Measurements from ENCODE around the gene ANKRD36B. TPM values are rescaled to one million over a fixed set of nuclear protein-coding genes. Genes with fewer than 3 reads are reported as not detected.
A peak's percentile ranks its signal among the peaks of the same experiment; 100 is the strongest.
"Not testable (repeated sequence)": the region's sequence is repeated elsewhere in the genome, so short reads cannot be mapped to it uniquely, and the experiment has no call there.

ANKRD36B gene
- total and polyA plus RNA-seq, 2 donors (not counting 3 experiments of a cell fraction or from before 2014, with no cell fraction given): 9.8 to 79.8 TPM

GRCh38 chr2:97548536-97548935 is 41.1 kb downstream of the ANKRD36B start:
- H3K9me3 ChIP-seq (replicated peaks; ENCODE audit: control insufficient read depth, insufficient read depth, low read length); H3K79me2 ChIP-seq (ENCODE audit: control insufficient read depth, insufficient read depth, low read length); H2AFZ ChIP-seq (ENCODE audit: low read depth, low read length); POLR2A ChIA-PET; dilution Hi-C loops (cut with MboI; ENCODE audit: extremely low pct_ligation_motif_present, low sequenced_read_pairs); H3K36me3 ChIP-seq (ENCODE audit: control insufficient read depth in 2 of 2, extremely low read depth in 1 of 2, insufficient read depth in 2 of 2, low read length in 2 of 2); H3K4me3 ChIP-seq (replicated peaks in 1 of 3; ENCODE audit: insufficient read depth in 1 of 3, low read depth in 1 of 3, low read length in 3 of 3); H4K20me1 ChIP-seq (replicated peaks; ENCODE audit: control insufficient read depth, extremely low read depth, insufficient read depth, low read length); H3K9me1 ChIP-seq (replicated peaks; ENCODE audit: control insufficient read depth, extremely low read depth, insufficient read depth, low read length); intact Hi-C loops (cut with micrococcal nuclease); H3K27me3 ChIP-seq (ENCODE audit: control insufficient read depth in 2 of 2, insufficient read depth in 2 of 2, low read length in 2 of 2); FAIRE-seq; H3K9ac ChIP-seq (replicated peaks; ENCODE audit: extremely low read depth, insufficient read depth, low read length); CTCF ChIA-PET; BruUV-seq (replicated peaks): not testable (repeated sequence)
- Histone ChIP-seq H3K27ac (ENCODE audit: insufficient read depth, low read depth, low read length) (peak overlapping the region; percentile 7), H3K4me1 (ENCODE audit: control insufficient read depth, extremely low read depth, insufficient read depth, low read length) (peaks cover 51% of the 10 kb centered on the region), H3K4me2 (ENCODE audit: insufficient read depth, low read length) (peak overlapping the region; percentile 55)
- peak; percentile 25 for DNase-seq (ENCODE audit: low read depth, low spot score)
- TF ChIP-seq FOS (IDR thresholded peaks at IDR 0.05; ENCODE audit: borderline replicate concordance, insufficient read depth, low read length): peak; percentile 31

- POLR2A ChIA-PET: no interaction called here
- H3K9me1 ChIP-seq (replicated peaks; ENCODE audit: control insufficient read depth, extremely low read depth, insufficient read depth, low read length): no peaks in the 10 kb centered on the region
- H3K27ac ChIP-seq (ENCODE audit: insufficient read depth, low read depth, low read length): peak overlapping the region; percentile 51
- peak overlapping the region; percentile 25 for H3K4me2 ChIP-seq (ENCODE audit: insufficient read depth, low read length)
- no peaks in the 10 kb centered on the region for H3K27me3 ChIP-seq (ENCODE audit: control insufficient read depth in 2 of 2, insufficient read depth in 2 of 2, low read length in 2 of 2)
- BruUV-seq (replicated peaks): no TSS peak
- CTCF ChIA-PET: interaction anchor here (0.8 kb wide), 1 partner anchor 351 kb away, joined by 3 read pairs; no protein-coding TSS in a partner anchor
- H3K4me3 ChIP-seq (replicated peaks in 1 of 3; ENCODE audit: insufficient read depth in 1 of 3, low read depth in 1 of 3, low read length in 3 of 3): no peak overlapping the region
- peak; percentile 51 for DNase-seq (ENCODE audit: low read depth, low spot score)
- intact Hi-C loops (cut with micrococcal nuclease) (no loop called here), dilution Hi-C loops (cut with MboI; ENCODE audit: extremely low pct_ligation_motif_present, low sequenced_read_pairs) (no loop called here)
- H4K20me1 ChIP-seq (replicated peaks; ENCODE audit: control insufficient read depth, extremely low read depth, insufficient read depth, low read length): no peaks in the 10 kb centered on the region
- no peaks in the 10 kb centered on the region for H3K9me3 ChIP-seq (replicated peaks; ENCODE audit: control insufficient read depth, insufficient read depth, low read length)
- H3K9ac ChIP-seq (replicated peaks; ENCODE audit: extremely low read depth, insufficient read depth, low read length): no peak overlapping the region
- no peak for TF ChIP-seq POLR2AphosphoS5 (IDR thresholded peaks at IDR 0.05; ENCODE audit: insufficient read depth, low read depth, low read length)
- peak; percentile 61 for TF ChIP-seq FOS (IDR thresholded peaks at IDR 0.05; ENCODE audit: borderline replicate concordance, insufficient read depth, low read length)
- no peak for TF ChIP-seq CTCF (IDR thresholded peaks at IDR 0.05; ENCODE audit: extremely low read depth in 1 of 2, insufficient read depth in 1 of 2, low read depth in 1 of 2, low read length in 2 of 2)
- no peak for TF ChIP-seq MYC (IDR thresholded peaks at IDR 0.05; ENCODE audit: low read depth, low read length)
- TF ChIP-seq JUN (IDR thresholded peaks at IDR 0.05; ENCODE audit: borderline replicate concordance, insufficient read depth, insufficient read length, low read depth): peak; percentile 54
- no peak for TF ChIP-seq EZH2 (IDR thresholded peaks at IDR 0.05; ENCODE audit: borderline replicate concordance, low read depth, low read length, severe bottlenecking)
- no peak for TF ChIP-seq POLR2A (IDR thresholded peaks at IDR 0.05; ENCODE audit: low read depth, low read length)
- no peak for TF ChIP-seq MAX (IDR thresholded peaks at IDR 0.05; ENCODE audit: insufficient read depth, insufficient read length)
- TF ChIP-seq GATA2 (IDR thresholded peaks at IDR 0.05; ENCODE audit: insufficient read depth, insufficient read length, low read depth, low read length): no peak
- no peak overlapping the region for H2AFZ ChIP-seq (ENCODE audit: low read depth, low read length)
- H3K36me3 ChIP-seq (ENCODE audit: control insufficient read depth in 2 of 2, extremely low read depth in 1 of 2, insufficient read depth in 2 of 2, low read length in 2 of 2): no peaks in the 10 kb centered on the region
- no peaks in the 10 kb centered on the region for H3K79me2 ChIP-seq (ENCODE audit: control insufficient read depth, insufficient read depth, low read length)
- H3K4me1 ChIP-seq (ENCODE audit: control insufficient read depth, extremely low read depth, insufficient read depth, low read length): peaks cover 40% of the 10 kb centered on the region
- FAIRE-seq: no peak
Measured at GRCh38 chr2:97546711-97547110, 43.0 kb downstream of the ANKRD36B start.

GRCh38 chr2:97544911-97545310 is 44.8 kb downstream of the ANKRD36B start:
- H3K27ac ChIP-seq (ENCODE audit: insufficient read depth, low read depth, low read length); FAIRE-seq; H3K9me1 ChIP-seq (replicated peaks; ENCODE audit: control insufficient read depth, extremely low read depth, insufficient read depth, low read length); H3K4me3 ChIP-seq (replicated peaks in 1 of 3; ENCODE audit: insufficient read depth in 1 of 3, low read depth in 1 of 3, low read length in 3 of 3); POLR2A ChIA-PET; BruUV-seq (replicated peaks); dilution Hi-C loops (cut with MboI; ENCODE audit: extremely low pct_ligation_motif_present, low sequenced_read_pairs); DNase-seq (ENCODE audit: low read depth, low spot score); H3K79me2 ChIP-seq (ENCODE audit: control insufficient read depth, insufficient read depth, low read length); CTCF ChIA-PET; H3K4me2 ChIP-seq (ENCODE audit: insufficient read depth, low read length); H3K27me3 ChIP-seq (ENCODE audit: control insufficient read depth in 2 of 2, insufficient read depth in 2 of 2, low read length in 2 of 2); H3K9me3 ChIP-seq (replicated peaks; ENCODE audit: control insufficient read depth, insufficient read depth, low read length); H3K36me3 ChIP-seq (ENCODE audit: control insufficient read depth in 2 of 2, extremely low read depth in 1 of 2, insufficient read depth in 2 of 2, low read length in 2 of 2); H2AFZ ChIP-seq (ENCODE audit: low read depth, low read length); intact Hi-C loops (cut with micrococcal nuclease); H4K20me1 ChIP-seq (replicated peaks; ENCODE audit: control insufficient read depth, extremely low read depth, insufficient read depth, low read length); H3K9ac ChIP-seq (replicated peaks; ENCODE audit: extremely low read depth, insufficient read depth, low read length): not testable (repeated sequence)
- peaks cover 27% of the 10 kb centered on the region for H3K4me1 ChIP-seq (ENCODE audit: control insufficient read depth, extremely low read depth, insufficient read depth, low read length)
